ELF-1 (cell line): Measurements from ENCODE around the gene HTT.

Experiments used
- DNase-seq: peaks from one replicate; pipeline ENCODE4 v3.0.0-alpha.2; 2016; ENCODE audit warnings: low read depth, low spot score

HTT gene

GRCh38 chr4:3288571-3289094 lies 214.2 kb downstream of the HTT start:
- DNase-seq, result no peak

- no peak for DNase-seq
These were observed 216.0 kb downstream of the HTT start for GRCh38 chr4:3290476-3290875.

- DNase-seq, result no peak
These were observed 216.4 kb downstream of the HTT start for GRCh38 chr4:3290889-3291321.

- DNase-seq, result peak; percentile 79
These were observed 217.0 kb downstream of the HTT start for GRCh38 chr4:3291411-3291968.

GRCh38 chr4:3291969-3292570 lies 217.6 kb downstream of the HTT start:
- DNase-seq, result no peak

GRCh38 chr4:3292571-3293400 lies 218.3 kb downstream of the HTT start, which contains the start of gene RGS12:
Gene RGS12 (plus strand): TSS chr4:3293021. CDS start chr4:3316171, 23,150 bp downstream.
- peak; percentile 91 for DNase-seq
